GM19043 (cell line): ENCODE results near the gene DISC1.

ENCODE experiments used
- ATAC-seq: cut with Tn5 transposase; IDR thresholded peaks from one replicate; pipeline ENCODE4 v1.9.1; 2021; ENCODE audit warnings: low read depth; ENCODE audit not compliant: unreplicated experiment

Gene DISC1

DNA sequence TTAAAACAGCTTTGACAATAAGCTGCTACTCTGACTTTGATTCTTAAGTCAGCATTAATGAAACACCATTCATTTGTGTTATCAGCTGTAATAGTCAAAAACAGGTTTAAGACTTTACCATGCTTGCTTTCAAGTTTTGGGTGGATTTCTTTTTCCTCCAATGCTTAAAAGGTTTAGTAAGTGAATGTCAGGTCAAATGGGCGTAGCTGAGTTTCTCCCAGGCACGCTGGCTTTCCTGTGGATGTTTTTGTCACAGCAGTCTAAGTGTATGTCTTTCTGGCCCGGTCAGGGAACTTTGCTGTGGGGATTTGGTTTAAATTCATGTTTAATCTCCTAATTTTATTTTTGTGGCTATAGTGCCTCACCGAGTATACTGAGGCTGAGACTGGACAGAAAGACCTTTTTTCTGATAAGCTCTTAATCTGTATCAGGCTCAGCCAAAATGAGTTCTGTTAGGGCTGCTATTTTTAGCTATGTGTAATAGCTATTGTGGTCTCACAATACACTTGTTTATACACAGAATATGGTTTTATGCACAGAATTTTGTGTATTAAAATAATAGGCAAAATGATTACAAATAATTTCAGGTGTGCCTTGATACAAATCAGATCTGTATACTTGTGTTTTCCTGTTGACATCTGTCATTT lies 292.8 kb downstream of the DISC1 start:
- no peak for ATAC-seq

GRCh38 chr1:231919886-231920285 lies 293.3 kb downstream of the DISC1 start:
- ATAC-seq = no peak

- ATAC-seq = no peak
Measured at GRCh38 chr1:231921646-231922345, 295.2 kb downstream of the DISC1 start.

- ATAC-seq = no peak
Measured at GRCh38 chr1:231923491-231924041, 297.0 kb downstream of the DISC1 start.

DNA sequence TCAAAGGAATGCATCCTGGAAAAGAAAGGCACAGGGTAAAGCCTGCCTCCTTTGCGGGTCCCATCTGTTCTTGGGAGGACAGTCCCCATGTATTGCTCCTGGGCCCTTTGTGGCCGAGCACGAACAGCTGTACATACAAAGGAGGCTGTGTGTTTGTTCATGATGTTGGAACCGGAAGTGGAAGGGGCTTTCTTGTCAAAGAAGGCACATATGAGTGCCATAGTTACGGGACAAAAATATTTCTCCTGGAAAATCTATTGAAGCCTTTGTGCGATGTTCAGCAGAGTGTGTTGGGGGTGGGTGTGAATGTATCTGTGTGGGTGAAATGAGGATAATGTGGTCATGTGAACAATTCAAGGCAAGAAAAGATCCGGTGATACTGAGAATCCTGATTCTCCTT lies 297.6 kb downstream of the DISC1 start:
- no peak for ATAC-seq

DNA sequence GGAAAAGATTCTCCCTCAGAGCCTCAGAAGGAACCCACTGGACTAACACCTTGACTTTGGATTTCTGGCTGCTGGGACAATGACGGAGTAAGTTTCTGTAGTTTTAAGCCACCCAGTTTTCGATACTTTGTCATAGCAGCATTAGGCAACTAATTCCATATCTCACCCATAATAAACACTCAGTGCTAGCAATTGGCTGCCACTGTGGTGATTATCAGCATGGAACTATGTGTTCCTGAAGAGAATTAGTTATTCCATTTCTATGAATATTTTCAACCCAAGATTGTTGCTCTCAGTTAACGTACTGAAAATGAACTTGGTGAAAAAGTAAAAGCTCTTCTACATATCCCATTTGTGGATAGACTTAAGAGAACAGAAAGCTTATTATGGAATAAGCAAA lies 299.3 kb downstream of the DISC1 start:
- no peak for ATAC-seq

DNA sequence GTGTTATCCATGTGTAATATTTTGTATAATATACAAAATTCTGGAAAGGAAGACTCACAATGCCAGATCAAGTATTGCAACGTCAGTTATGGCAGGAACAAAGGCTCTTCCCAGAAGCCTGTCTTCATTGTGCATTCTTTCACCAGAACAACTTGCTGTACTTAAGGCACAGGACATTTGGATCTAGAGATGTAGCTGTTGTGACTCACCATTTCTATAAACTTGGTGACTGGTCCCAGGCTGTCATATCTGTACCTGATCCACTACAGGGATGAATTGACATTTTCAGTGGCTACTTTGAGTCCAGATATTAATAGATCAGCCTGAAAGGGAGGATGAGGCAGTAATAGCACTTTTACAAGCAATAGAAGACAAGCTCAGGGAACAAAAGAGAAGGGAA lies 299.8 kb downstream of the DISC1 start:
- no peak for ATAC-seq

GRCh38 chr1:231926933-231927332 lies 300.3 kb downstream of the DISC1 start:
- ATAC-seq = no peak

GRCh38 chr1:231927431-231927830 lies 300.8 kb downstream of the DISC1 start:
- ATAC-seq = no peak

GRCh38 chr1:231929311-231929710 lies 302.7 kb downstream of the DISC1 start:
- no peak for ATAC-seq

DNA sequence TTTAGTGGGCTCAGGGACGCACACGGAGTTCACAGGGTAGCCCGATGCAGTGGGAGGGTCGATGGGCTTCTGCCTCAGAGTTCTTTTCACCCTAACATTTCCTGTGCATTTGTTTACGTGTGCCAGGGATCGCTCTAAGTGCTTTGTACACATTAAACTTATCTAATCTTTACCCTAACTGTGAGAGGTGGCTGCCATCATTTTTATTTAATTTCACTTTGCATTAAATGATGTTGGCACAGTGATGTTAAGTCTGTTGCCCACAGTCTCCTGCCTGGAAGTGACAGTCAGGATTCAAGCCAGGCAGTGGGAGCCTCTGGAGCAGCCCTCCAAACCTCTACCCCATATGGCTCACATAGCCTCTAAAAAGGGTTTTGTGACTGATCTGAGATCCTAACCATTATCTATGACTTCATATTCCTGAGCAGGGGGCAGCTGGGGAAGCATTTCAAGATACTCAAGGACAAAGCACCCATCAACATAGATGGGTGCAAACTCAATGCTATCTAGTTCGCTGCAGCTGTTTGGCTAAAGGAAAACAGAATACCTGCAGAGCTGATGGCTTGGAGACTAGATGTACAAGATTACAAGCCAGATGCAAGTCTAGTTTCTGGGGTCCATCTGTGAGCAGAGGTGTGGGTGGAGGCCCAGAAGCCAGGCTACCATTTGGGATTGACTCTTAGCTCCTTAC lies 303.8 kb downstream of the DISC1 start:
- no peak for ATAC-seq

DNA sequence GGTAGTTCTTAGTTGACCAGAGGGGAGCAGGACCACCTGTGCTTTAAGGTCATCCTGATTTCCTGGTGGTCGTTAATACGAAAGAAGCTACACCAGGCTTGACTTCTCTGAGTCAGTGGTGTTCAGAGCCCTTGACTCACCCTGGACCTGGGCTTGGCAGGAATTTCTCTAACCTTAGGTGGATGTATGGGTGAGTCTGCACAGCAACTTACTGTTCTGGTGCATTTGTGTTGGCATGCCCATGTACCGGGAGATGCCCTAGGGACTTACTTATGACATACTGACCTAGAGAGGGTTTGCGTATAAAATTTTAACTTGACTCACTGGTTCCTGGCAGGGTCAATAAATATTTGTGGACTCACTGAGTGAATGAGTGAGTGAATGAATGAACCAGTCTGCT lies 304.6 kb downstream of the DISC1 start:
- ATAC-seq = no peak

DNA sequence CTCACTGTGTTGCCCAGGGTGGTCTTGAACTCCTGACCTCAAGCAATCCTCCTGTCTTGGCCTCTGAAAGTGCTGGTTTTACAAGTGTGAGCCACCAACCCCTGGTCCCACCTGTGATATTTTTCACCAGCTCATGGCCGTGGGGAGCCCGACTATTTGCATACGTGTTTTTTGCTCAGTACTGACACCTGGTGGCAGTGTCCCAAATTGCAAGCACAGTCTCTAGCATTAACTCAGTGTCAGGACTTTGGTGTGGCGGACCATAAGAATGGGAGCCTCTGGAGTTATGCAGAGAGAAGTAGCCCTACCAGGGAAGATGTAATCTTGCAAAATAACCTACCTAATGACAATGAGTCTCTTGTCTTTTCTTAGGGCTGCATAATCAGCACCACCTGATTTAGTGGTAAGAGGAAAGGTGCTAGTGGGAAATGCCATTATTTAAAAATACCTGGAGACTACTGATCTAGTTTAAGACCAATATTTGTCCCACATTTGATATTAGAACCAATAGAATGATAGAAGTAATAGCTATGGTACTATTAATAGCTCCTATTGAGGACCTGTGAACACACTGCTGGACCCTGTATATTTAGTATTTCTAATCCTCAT lies 305.4 kb downstream of the DISC1 start:
- ATAC-seq = no peak

GRCh38 chr1:231933711-231934626 lies 307.4 kb downstream of the DISC1 start:
- ATAC-seq = no peak

- no peak for ATAC-seq
Measured at GRCh38 chr1:231934797-231935196, 308.2 kb downstream of the DISC1 start.

DNA sequence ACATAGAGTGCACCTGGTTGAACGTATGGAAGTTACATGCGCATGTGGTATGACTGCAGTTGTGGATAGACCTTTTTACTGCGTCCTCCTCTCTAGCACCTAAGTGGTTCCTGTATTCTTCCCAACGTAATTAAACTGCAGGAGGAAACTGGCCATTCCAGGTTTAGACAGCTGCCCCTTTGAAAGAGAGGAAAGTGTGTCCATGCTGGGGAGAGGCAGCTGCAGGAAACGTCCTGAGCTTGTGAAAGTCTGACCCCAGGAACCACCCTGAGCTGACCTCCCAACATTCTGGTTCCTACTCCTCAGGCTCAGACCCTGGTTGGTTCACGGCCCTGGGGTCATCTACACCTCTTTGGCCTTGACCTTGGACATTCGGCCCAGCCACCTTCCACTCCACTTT lies 309.3 kb downstream of the DISC1 start:
- no peak for ATAC-seq

DNA sequence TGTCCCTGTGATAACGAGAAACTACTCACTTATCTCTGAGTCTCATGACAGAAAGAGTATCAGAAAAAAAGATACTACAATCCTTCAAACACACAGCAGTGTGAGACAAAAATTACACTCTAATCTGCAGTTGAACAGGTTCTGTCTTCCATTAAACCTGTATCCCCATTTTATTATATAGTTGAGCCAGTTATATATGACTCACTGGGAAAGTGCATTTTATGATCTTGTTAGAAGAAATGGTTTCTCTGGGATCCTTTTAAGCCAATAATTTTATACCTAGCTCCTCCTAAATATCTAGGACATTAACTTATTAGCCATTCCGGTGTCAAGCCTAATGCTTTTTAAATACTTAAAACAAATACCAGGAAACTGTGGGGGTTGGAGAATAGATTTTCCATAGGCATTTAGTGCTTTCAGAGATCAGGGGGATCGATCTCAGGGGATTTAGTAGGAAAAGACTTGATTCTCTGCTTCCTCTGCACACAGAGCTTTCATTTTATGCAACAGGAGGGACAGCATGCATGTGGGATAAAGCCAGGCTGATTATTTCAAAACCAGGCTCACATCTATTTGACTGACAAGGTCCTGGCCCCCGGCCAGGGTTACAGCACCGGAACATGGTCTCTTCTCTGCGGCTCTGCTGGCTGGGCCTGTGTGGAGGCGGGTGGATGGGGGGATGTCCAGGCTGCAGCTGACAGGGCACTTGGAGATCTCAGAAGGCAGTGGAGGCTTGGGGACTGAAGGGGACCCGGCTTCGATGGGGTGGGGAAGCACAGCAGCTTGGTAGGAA lies 310.6 kb downstream of the DISC1 start:
- no peak for ATAC-seq

DNA sequence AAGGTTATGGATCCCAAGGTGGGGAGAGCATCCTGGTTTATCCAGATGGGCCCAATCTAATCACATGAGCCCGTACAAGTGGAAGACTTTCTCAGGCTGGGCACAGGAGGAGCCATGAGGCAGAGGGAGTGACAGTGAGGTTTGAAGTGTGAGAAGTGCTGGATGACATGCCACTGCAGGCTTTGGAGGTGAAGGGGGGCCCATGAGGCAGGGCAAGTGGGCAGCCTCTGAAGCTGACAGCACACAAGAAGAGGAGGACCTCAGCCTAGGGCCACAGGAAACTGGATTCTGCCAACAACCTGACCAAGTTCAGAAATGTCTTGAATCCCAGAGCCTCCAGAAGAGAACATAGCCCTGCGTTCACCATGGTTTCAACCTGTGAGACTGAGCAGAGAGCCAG lies 311.6 kb downstream of the DISC1 start:
- no peak for ATAC-seq

DNA sequence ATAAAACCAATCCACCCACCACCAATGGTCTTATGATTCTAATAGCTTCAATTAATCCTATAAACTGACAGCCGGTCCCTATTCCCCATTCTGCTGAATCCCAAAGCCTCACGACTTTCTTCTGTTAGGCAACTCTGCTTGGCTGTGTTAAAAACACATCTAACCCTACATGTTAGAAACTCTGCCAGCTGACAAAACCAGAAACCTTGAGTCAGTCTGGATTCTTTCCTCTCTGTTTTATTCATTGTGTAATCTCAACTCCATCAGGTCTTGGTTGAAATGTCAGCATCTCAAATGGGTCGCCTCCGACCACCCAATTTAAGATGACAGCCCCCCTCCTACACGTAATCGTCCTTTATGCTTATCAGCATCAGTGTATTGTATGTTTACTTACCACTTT lies 312.1 kb downstream of the DISC1 start:
- no peak for ATAC-seq
